ENCODE measurements around the gene TNP2.
"Not testable (repeated sequence)": the region's sequence is repeated elsewhere in the genome, so short reads cannot be mapped to it uniquely, and the experiment has no call there.

The TNP2 gene

GRCh38 chr16:11220507-11220906 lies 48.6 kb downstream of the TNP2 start:
- not testable (repeated sequence) for DNase-seq (ENCODE audit: low read depth in 2 of 2)

GRCh38 chr16:11219178-11219577 lies 49.9 kb downstream of the TNP2 start:
- DNase-seq (ENCODE audit: low read depth in 2 of 2): no peak

- DNase-seq (ENCODE audit: low read depth in 2 of 2): no peak
Observed at GRCh38 chr16:11218604-11218962, 50.5 kb downstream of the TNP2 start.

All from stimulated activated CD8-positive, alpha-beta memory T cell treated with anti-CD3 and anti-CD28 coated beads, Interleukin-15, amount 100 ng/mL, for 4 hours (primary cell).